ENCODE data around the gene ABCA7. TPM values are rescaled to one million over a fixed set of nuclear protein-coding genes. Genes with fewer than 3 reads are reported as not detected.

ABCA7 gene
- total RNA-seq, 1 donor, result 33.3 TPM

DNA sequence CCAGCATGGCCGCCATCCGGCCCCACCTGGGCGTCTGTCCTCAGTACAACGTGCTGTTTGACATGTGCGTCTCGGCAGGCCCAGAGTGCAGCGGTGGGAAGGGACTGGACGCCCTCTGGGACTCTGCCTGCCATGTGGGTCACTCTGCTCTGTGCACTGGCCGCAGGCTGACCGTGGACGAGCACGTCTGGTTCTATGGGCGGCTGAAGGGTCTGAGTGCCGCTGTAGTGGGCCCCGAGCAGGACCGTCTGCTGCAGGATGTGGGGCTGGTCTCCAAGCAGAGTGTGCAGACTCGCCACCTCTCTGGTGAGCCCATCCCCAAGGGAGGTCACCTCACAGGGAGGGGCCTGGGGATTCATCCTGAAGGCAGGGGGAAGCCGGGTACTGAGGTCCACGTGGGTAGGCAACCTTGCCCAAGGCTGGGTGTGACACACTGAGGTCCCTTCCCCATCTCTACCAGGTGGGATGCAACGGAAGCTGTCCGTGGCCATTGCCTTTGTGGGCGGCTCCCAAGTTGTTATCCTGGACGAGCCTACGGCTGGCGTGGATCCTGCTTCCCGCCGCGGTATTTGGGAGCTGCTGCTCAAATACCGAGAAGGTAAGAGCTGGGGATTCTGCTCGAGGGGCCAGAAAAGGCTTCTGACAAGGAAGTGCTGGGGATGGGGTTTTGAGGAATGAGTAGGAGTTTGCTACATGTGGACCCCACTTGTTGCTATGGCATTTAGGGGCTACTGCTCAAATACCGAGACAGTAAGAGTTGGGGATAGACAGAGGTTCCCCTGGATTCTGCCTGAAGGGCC, 11.3 kb downstream of the ABCA7 start:
- TF ChIP-seq, protein P1, sequence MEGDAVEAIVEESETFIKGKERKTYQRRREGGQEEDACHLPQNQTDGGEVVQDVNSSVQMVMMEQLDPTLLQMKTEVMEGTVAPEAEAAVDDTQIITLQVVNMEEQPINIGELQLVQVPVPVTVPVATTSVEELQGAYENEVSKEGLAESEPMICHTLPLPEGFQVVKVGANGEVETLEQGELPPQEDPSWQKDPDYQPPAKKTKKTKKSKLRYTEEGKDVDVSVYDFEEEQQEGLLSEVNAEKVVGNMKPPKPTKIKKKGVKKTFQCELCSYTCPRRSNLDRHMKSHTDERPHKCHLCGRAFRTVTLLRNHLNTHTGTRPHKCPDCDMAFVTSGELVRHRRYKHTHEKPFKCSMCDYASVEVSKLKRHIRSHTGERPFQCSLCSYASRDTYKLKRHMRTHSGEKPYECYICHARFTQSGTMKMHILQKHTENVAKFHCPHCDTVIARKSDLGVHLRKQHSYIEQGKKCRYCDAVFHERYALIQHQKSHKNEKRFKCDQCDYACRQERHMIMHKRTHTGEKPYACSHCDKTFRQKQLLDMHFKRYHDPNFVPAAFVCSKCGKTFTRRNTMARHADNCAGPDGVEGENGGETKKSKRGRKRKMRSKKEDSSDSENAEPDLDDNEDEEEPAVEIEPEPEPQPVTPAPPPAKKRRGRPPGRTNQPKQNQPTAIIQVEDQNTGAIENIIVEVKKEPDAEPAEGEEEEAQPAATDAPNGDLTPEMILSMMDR (IDR thresholded peaks at IDR 0.05; ENCODE audit: extremely low read depth, low read depth, low read length), result no peak
- no peak overlapping the region for H3K4me2 ChIP-seq (ENCODE audit: insufficient read depth, low read length)

DNA sequence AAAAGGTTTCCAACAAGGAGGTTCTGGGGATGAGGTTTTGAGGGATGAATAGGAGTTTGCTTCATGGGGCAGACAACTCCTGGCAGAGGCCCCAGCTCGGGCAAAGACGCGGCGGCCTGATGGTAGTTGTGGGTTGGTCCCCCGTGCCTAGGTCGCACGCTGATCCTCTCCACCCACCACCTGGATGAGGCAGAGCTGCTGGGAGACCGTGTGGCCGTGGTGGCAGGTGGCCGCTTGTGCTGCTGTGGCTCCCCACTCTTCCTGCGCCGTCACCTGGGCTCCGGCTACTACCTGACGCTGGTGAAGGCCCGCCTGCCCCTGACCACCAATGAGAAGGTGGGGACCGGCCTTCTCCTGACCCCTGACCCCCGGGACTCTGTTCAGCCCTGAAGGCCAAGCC, 11.9 kb downstream of the ABCA7 start:
- Histone ChIP-seq H3K4me1 (ENCODE audit: insufficient read depth, low read length) (no peaks in the 10 kb centered on the region), H3K79me2 (ENCODE audit: insufficient read depth, low read length) (no peaks in the 10 kb centered on the region), H3K36me3 (ENCODE audit: insufficient read depth, low read length) (no peaks in the 10 kb centered on the region), H3K4me2 (ENCODE audit: insufficient read depth, low read length) (no peak overlapping the region), H3K27ac (ENCODE audit: low read depth, low read length) (no peak overlapping the region), H3K9me3 (ENCODE audit: low read depth, low read length) (peaks cover 7% of the 10 kb centered on the region), H2AFZ (ENCODE audit: low read length) (no peak overlapping the region), H4K20me1 (ENCODE audit: insufficient read depth, low read length) (no peaks in the 10 kb centered on the region), H3K27me3 (ENCODE audit: insufficient read depth, low read length) (no peaks in the 10 kb centered on the region), H3K4me3 (ENCODE audit: insufficient read depth, low read length) (no peak overlapping the region)
- TF ChIP-seq, protein P1 (IDR thresholded peaks at IDR 0.05; ENCODE audit: extremely low read depth, low read depth, low read length), result no peak
- no peak for DNase-seq (ENCODE audit: insufficient read length, low spot score, missing footprints)

More for the DNA sequence above, 11.3 kb downstream of the ABCA7 start:
- Histone ChIP-seq H3K4me1 (ENCODE audit: insufficient read depth, low read length) (no peaks in the 10 kb centered on the region), H3K9me3 (ENCODE audit: low read depth, low read length) (peaks cover 1% of the 10 kb centered on the region), H3K79me2 (ENCODE audit: insufficient read depth, low read length) (no peaks in the 10 kb centered on the region), H2AFZ (ENCODE audit: low read length) (no peak overlapping the region), H4K20me1 (ENCODE audit: insufficient read depth, low read length) (no peaks in the 10 kb centered on the region), H3K4me3 (ENCODE audit: insufficient read depth, low read length) (no peak overlapping the region), H3K27ac (ENCODE audit: low read depth, low read length) (no peak overlapping the region), H3K36me3 (ENCODE audit: insufficient read depth, low read length) (no peaks in the 10 kb centered on the region), H3K27me3 (ENCODE audit: insufficient read depth, low read length) (no peaks in the 10 kb centered on the region)
- DNase-seq (ENCODE audit: insufficient read length, low spot score, missing footprints), result no peak

DNA sequence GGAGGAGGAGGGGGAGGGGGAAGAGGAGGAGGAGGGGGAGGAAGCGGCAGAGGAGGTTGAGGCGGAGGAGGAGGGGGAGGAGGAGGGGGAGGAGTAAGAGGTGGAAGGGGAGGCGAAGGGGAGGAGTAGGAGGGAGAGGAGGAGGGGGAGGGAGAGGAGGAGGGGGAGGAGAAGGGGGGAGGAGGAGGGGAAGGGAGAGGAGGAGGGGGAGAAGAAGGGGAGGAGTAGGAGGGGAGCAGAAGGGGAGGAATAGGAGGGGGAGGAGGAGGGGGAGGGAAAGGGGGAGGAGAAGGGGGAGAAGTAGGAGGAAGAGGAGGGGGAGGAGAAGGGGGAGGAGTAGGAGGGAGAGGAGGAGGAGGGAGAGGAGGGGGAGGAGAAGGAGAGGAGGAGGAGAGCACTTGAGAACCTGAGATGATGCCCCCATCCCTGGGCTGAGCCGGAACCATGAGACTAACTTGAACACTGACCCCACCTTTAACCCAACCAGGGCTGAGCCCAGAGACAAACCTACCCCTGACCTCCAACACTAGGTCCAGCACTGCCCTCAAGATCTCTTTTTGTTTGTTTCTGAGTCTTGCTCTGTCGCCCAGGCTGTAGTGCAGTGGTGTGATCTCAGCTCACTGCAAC, 12.6 kb downstream of the ABCA7 start:
- Histone ChIP-seq H3K4me1 (ENCODE audit: insufficient read depth, low read length) (no peaks in the 10 kb centered on the region), H3K4me3 (ENCODE audit: insufficient read depth, low read length) (no peak overlapping the region), H3K36me3 (ENCODE audit: insufficient read depth, low read length) (no peaks in the 10 kb centered on the region), H3K9me3 (ENCODE audit: low read depth, low read length) (peaks cover 13% of the 10 kb centered on the region), H2AFZ (ENCODE audit: low read length) (no peak overlapping the region), H3K79me2 (ENCODE audit: insufficient read depth, low read length) (no peaks in the 10 kb centered on the region), H3K4me2 (ENCODE audit: insufficient read depth, low read length) (no peak overlapping the region), H3K27me3 (ENCODE audit: insufficient read depth, low read length) (no peaks in the 10 kb centered on the region), H4K20me1 (ENCODE audit: insufficient read depth, low read length) (no peaks in the 10 kb centered on the region), H3K27ac (ENCODE audit: low read depth, low read length) (no peak overlapping the region)
- no peak for DNase-seq (ENCODE audit: insufficient read length, low spot score, missing footprints)
- TF ChIP-seq, protein P1 (IDR thresholded peaks at IDR 0.05; ENCODE audit: extremely low read depth, low read depth, low read length), result no peak
